Measurements from ENCODE around the gene MRPS5.
A peak's percentile ranks its signal among the peaks of the same experiment; 100 is the strongest.
"Not testable (repeated sequence)": the region's sequence is repeated elsewhere in the genome, so short reads cannot be mapped to it uniquely, and the experiment has no call there.

The MRPS5 gene

GRCh38 chr2:95044601-95045000 lies 77.0 kb downstream of the MRPS5 start:
- no peak for DNase-seq

GRCh38 chr2:95043300-95044093 lies 78.1 kb downstream of the MRPS5 start:
- DNase-seq, result no peak

DNA sequence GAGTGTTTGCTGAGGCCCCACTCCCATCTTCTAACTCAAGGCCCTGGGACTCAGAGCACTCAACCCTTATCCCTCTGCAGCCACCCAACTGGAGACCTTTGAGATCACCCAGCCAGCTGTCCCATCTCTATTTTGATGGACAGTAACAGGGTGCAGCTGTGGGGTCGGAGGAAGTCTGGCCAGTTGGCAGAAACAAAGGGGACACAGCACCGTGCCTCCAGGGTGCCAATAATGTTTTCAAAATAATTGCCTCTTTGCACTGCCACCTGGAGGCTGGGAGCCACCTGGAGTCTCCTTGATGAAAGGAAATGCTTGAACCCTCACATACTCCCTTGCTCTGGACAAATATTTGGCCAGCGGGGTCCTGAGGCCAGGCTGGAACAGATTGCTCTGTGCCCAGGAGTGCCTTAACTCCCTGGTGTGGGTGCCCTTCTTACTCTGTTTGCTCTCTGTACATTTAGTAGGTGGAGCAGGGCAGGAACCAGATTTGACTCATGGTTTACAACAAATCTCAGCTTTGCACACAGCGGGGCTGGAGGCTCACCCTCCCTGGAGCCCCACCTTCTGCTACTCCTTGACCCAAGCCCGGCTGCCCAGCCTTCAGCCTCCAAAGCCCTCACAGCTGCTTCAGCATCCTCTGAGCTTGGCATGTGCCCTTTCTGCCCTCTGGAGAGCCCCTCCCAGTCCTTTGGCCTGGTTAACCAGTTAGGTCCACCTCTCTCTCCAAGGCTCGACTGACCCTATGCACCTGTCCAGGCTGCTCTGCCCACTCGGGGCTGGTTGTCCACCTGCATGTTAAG lies 78.9 kb downstream of the MRPS5 start:
- peak; percentile 96 for DNase-seq

DNA sequence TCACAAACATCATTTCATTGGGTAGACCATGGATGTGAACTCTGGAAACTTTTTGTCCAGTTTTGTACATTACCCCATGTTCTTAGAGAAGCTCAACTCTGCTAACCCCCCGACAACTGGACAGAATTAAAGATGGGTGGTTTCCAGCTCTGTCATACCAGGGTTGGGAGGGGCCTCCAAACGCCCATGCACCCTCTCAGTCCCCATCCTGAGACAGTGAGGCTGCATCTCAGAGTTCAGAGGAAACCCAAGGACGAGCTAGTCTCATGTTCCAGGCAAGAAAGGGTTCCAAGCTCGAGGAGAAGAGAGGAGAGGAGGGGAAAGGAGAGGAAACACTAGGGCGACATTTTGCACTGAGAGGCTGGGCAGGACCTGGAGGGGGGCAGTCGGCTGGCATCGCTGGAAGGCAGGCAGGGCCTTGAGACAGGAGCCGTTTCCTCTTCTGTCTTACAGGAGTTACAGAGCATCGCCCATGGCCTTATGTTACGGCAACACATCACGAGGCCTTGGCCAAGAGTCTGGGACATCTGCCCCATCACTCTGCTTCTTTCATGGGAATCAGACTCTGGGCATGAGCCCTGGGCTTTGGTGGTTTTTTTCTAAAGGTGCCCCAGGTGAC lies 79.7 kb downstream of the MRPS5 start:
- DNase-seq, result no peak

DNA sequence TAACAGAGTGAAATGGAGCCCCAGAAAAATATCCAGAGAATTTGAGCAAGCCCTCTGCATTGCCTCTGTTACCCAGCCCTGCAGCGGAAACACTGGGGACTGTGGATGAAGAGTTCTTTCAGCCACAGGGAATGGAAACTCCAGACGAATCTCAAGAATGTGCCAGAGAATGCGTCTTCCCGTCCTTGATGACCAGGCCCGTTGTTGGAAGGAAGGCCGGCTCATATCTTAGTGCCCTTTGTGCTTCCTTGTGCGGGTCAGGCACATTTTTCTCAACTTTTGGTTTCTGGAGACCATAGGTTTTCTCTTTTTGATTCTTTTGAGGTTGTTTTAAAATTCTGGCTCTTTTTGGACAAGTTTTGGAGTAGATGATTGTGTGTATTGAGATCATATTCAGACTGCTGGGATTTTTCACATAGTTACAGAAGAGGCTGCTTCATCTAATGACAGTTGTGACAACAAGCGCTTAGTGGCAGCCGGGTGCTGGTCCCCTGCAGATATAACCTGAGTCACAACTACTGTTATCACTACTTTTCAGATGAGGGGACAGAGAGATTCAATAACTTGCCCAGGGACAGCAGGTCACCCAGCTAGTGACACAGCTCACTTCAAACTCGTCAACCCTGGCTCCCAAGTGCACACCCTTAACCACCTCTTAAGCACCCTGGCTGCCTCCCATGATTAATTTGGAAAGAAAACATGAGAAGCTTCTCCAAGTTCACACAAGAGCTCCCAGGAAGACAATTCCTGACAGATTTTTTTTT lies 80.4 kb downstream of the MRPS5 start:
- no peak for DNase-seq

GRCh38 chr2:95040426-95040825 lies 81.2 kb downstream of the MRPS5 start:
- no peak for DNase-seq

DNA sequence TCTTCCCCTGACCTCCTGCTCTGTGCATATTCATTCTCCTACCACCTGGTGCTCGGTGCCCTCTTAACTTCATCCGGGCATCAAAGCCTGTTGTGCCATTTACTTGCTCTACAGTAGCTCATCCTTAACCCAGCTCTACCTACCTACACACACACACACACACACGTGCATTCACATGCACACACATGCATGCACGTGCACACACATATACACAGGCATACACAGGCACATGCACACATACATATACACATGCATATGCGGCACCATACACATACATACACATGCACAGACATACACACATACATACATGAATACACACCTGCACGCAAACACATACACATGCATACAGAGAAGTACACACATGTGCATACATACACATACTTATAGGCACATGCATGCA lies 81.6 kb downstream of the MRPS5 start:
- no peak for DNase-seq

GRCh38 chr2:95039363-95039762 lies 82.2 kb downstream of the MRPS5 start:
- DNase-seq, result no peak

DNA sequence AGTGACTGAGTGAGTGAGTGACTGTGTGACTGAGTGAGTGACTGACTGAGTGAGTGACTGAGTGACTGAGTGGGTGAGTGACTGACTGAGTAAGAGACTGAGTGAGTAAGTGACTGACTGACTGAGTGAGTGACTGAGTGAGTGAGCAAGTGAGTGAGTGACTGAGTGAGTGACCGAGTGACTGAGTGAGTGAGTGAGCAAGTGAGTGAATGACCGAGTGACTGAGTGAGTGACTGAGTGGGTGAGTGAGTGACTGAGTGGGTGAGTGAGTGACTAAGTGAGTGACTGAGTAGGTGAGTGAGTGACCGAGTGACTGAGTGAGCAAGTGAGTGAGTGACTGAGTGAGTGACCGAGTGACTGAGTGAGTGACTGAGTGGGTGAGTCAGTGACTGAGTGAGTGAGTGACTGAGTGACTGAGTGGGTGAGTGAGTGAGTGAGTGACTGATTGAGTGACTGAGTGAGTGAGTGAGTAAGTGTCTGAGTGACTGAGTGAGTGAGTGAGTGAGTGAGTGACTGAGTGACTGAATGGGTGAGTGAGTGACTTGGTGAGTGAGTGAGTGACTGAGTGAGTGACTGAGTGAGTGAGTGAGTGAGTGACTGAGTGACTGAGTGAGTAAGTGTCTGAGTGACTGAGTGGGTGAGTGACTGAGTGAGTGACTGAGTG lies 82.8 kb downstream of the MRPS5 start:
- no peak for DNase-seq

DNA sequence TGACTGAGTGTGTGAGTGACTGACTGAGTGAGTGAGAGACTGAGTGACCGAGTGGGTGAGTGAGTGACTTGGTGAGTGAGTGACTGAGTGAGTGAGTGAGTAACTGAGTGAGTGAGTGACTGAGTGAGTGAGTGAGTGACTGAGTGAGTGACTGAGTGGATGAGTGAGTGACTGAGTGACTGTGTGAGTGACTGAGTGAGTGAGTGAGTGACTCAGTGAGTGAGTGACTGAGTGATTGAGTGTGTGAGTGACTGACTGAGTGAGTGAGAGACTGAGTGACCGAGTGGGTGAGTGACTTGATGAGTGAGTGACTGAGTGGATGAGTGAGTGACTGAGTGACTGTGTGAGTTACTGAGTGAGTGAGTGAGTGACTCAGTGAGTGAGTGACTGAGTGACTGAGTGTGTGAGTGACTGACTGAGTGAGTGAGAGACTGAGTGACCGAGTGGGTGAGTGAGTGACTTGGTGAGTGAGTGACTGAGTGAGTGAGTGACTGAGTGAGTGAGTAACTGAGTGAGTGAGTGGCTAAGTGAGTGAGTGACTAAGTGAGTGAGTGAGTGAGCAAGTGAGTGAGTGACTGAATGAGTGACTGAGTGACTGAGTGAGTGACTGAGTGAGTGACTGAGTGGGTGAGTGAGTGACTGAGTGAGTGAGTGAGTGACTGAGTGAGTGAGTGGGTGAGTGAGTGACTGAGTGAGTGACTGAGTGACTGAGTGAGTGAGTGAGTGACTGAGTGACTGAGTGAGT lies 83.6 kb downstream of the MRPS5 start:
- DNase-seq, result not testable (repeated sequence)

- DNase-seq, result no peak
Observed at GRCh38 chr2:95037384-95037839, 84.2 kb downstream of the MRPS5 start.

GRCh38 chr2:95036596-95037383 lies 84.8 kb downstream of the MRPS5 start:
- DNase-seq, result no peak
